HG02973 (cell line): ENCODE results near the gene DDX5.
"Not testable (repeated sequence)": the region's sequence is repeated elsewhere in the genome, so short reads cannot be mapped to it uniquely, and the experiment has no call there.

Experiments
- ATAC-seq: cut with Tn5 transposase; IDR thresholded peaks from one replicate; pipeline ENCODE4 v1.9.1; 2021; ENCODE audit warnings: moderate library complexity; ENCODE audit not compliant: unreplicated experiment

The DDX5 gene

GRCh38 chr17:64495300-64495699 is 10.8 kb downstream of the DDX5 start:
- not testable (repeated sequence) for ATAC-seq

- ATAC-seq = no peak
Observed at GRCh38 chr17:64494121-64494520, 12.0 kb downstream of the DDX5 start.

GRCh38 chr17:64492481-64493109 is 13.5 kb downstream of the DDX5 start:
- ATAC-seq = no peak

- ATAC-seq = no peak
Observed at GRCh38 chr17:64491994-64492393, 14.1 kb downstream of the DDX5 start.

- no peak for ATAC-seq
Observed at GRCh38 chr17:64491034-64491860, 14.8 kb downstream of the DDX5 start.

- ATAC-seq = no peak
Observed at GRCh38 chr17:64488301-64488700, 17.8 kb downstream of the DDX5 start.

GRCh38 chr17:64484380-64484779 is 21.7 kb downstream of the DDX5 start:
- no peak for ATAC-seq

GRCh38 chr17:64480951-64481350 is 25.1 kb downstream of the DDX5 start:
- ATAC-seq = no peak

- ATAC-seq = no peak
Observed at GRCh38 chr17:64477849-64478248, 28.2 kb downstream of the DDX5 start.

- ATAC-seq = no peak
Observed at GRCh38 chr17:64472564-64472963, 33.5 kb downstream of the DDX5 start.

- no peak for ATAC-seq
Observed at GRCh38 chr17:64471440-64471839, 34.6 kb downstream of the DDX5 start.

GRCh38 chr17:64470625-64471024 is 35.5 kb downstream of the DDX5 start:
- ATAC-seq = no peak

- ATAC-seq = not testable (repeated sequence)
Observed at GRCh38 chr17:64466834-64467233, 39.3 kb downstream of the DDX5 start.

GRCh38 chr17:64466019-64466735 is 39.9 kb downstream of the DDX5 start:
- ATAC-seq = no peak

GRCh38 chr17:64461788-64462187 is 44.3 kb downstream of the DDX5 start:
- ATAC-seq = no peak

- no peak for ATAC-seq
Observed at GRCh38 chr17:64460955-64461354, 45.1 kb downstream of the DDX5 start.

GRCh38 chr17:64459818-64460217 is 46.3 kb downstream of the DDX5 start:
- not testable (repeated sequence) for ATAC-seq

- no peak for ATAC-seq
Observed at GRCh38 chr17:64459284-64459747, 46.8 kb downstream of the DDX5 start.

GRCh38 chr17:64458756-64459155 is 47.3 kb downstream of the DDX5 start:
- ATAC-seq = no peak

GRCh38 chr17:64457156-64457555 is 48.9 kb downstream of the DDX5 start:
- ATAC-seq = no peak

GRCh38 chr17:64455993-64456885 is 49.9 kb downstream of the DDX5 start:
- no peak for ATAC-seq
